HCT116 (cell line): ENCODE data around the gene SEC22A. TPM values are rescaled to one million over a fixed set of nuclear protein-coding genes. Genes with fewer than 3 reads are reported as not detected.

Source experiments
- ATAC-seq: fragments of 200-7000 bp; cut with Tn5 transposase; 2 replicates; pipeline ENCODE4 v1.9.1; 2020; ENCODE audit warnings: mild to moderate bottlenecking, moderate library complexity
- BruUV-seq: library from RNA; stranded (reverse); fragments of 400-500 nt; replicated peaks from 2 replicates; lab custom pipeline; 2021; lab: Mats Ljungman, UMichigan
- CTCF ChIA-PET: fragments of 300-600 bp; sonication (Branson Sonifier 250); formaldehyde crosslinking; loops from one replicate; lab custom pipeline; 2021; ENCODE audit warnings: antibody characterized with exemption; lab: Charles Lee
- POLR2A ChIA-PET: fragments of 300-600, 350-600 bp; sonication (Branson Sonifier 250); formaldehyde crosslinking; loops from one replicate; lab custom pipeline; 2021; ENCODE audit warnings: antibody characterized with exemption; lab: Charles Lee
- RAD21 ChIA-PET, 2 experiments: fragments of 300-600 bp; sonication (Branson Sonifier 250); formaldehyde crosslinking; loops; one replicate each; lab custom pipeline; 2023; ENCODE audit warnings: low total read pairs in 2 of 2; ENCODE audit not compliant: uncharacterized antibody in 2 of 2, unreplicated experiment in 2 of 2, low non-redundant PET in 1 of 2; lab: Charles Lee
- DNase-seq: peaks from one replicate; pipeline ENCODE4 v3.0.0-alpha.2; 2010; ENCODE audit warnings: low read depth, low spot score
- H2AFZ ChIP-seq: fragments of 200-600 bp; shearing (Covaris generic), sonication (generic); 2 replicates; pipeline ENCODE4 v1.6.1; 2017; ENCODE audit warnings: low read depth, mixed run types, mixed read lengths, antibody characterized with exemption, low read length; ENCODE audit not compliant: poor library complexity, severe bottlenecking
- H3K27ac ChIP-seq: 2 replicates; pipeline ENCODE4 v1.5.1; 2012; ENCODE audit warnings: low read depth, low read length
- H3K27me3 ChIP-seq: fragments of 200-600 bp; sonication (generic); 2 replicates; pipeline ENCODE4 v1.6.1; 2016; ENCODE audit warnings: mixed run types, low read length, mixed read lengths; ENCODE audit not compliant: insufficient read depth
- H3K36me3 ChIP-seq, 2 experiments: fragments of 200-500 bp in 1 of 2; fragments of 200-600 bp in 1 of 2; sonication (Bioruptor generic) in 1 of 2; sonication (generic) in 1 of 2; 2 replicates each; pipeline versions ENCODE4 v1.5.1 to v1.6.1; 2014 to 2016; ENCODE audit warnings: low read length in 2 of 2, inconsistent platforms in 1 of 2, mixed read lengths in 1 of 2, mixed run types in 1 of 2; ENCODE audit not compliant: insufficient read depth in 2 of 2, control insufficient read depth in 1 of 2
- H3K4me1 ChIP-seq, 2 experiments: fragments of 200-600 bp in 1 of 2; sonication (generic) in 1 of 2; 2 replicates each; pipeline versions ENCODE4 v1.5.1 to v1.6.1; 2012 to 2017; ENCODE audit warnings: low read length in 2 of 2, inconsistent platforms in 1 of 2, mild to moderate bottlenecking in 1 of 2, mixed read lengths in 1 of 2, mixed run types in 1 of 2, moderate library complexity in 1 of 2; ENCODE audit not compliant: insufficient read depth in 2 of 2, control insufficient read depth in 1 of 2
- H3K4me2 ChIP-seq: fragments of 200-600 bp; sonication (generic); 2 replicates; pipeline ENCODE4 v1.6.1; 2017; ENCODE audit warnings: mixed run types, low read length, mixed read lengths
- H3K4me3 ChIP-seq, 2 experiments: fragments of 200-600 bp in 1 of 2; sonication (generic) in 1 of 2; replicated peaks in 1 of 2; 2 replicates each; pipeline ENCODE4 v1.5.1; 2011 to 2016; ENCODE audit warnings: low read length in 2 of 2, control low read depth in 1 of 2, low read depth in 1 of 2, mild to moderate bottlenecking in 1 of 2, mixed read lengths in 1 of 2, mixed run types in 1 of 2
- H3K79me2 ChIP-seq: fragments of 200-600 bp; sonication (generic); 2 replicates; pipeline ENCODE4 v1.6.1; 2017; ENCODE audit warnings: mild to moderate bottlenecking, mixed run types, low read length, moderate library complexity, mixed read lengths; ENCODE audit not compliant: insufficient read depth
- H3K9ac ChIP-seq: fragments of 200-600 bp; sonication (generic); 2 replicates; pipeline ENCODE4 v1.6.1; 2016; ENCODE audit warnings: low read length, mixed read lengths
- H3K9me2 ChIP-seq: fragments of 200-600 bp; sonication (generic), shearing (Covaris generic); 2 replicates; pipeline ENCODE4 v1.6.1; 2017; ENCODE audit warnings: mixed run types, mild to moderate bottlenecking, moderate library complexity; ENCODE audit not compliant: insufficient read depth
- H3K9me3 ChIP-seq, 2 experiments: fragments of 200-500 bp in 1 of 2; fragments of 200-600 bp in 1 of 2; sonication (Bioruptor generic) in 1 of 2; sonication (generic) in 1 of 2; 2 replicates each; pipeline ENCODE4 v1.6.1; 2014 to 2017; ENCODE audit warnings: low read length in 2 of 2, mixed read lengths in 2 of 2, inconsistent platforms in 1 of 2, low read depth in 1 of 2, mild to moderate bottlenecking in 1 of 2, mixed run types in 1 of 2, moderate library complexity in 1 of 2; ENCODE audit not compliant: control insufficient read depth in 1 of 2, insufficient read depth in 1 of 2
- H4K20me1 ChIP-seq: fragments of 200-600 bp; sonication (generic), shearing (Covaris generic); 2 replicates; pipeline ENCODE4 v1.6.1; 2017; ENCODE audit warnings: mixed run types, mild to moderate bottlenecking, moderate library complexity; ENCODE audit not compliant: insufficient read depth
- CEBPB ChIP-seq: IDR thresholded peaks from 2 replicates; pipeline ENCODE4 v1.6.1; 2012; ENCODE audit warnings: low read depth
- ELF1 ChIP-seq: IDR thresholded peaks from 2 replicates; pipeline ENCODE4 v1.6.1; 2012; ENCODE audit warnings: low read depth, borderline replicate concordance
- JUND ChIP-seq: IDR thresholded peaks from 2 replicates; pipeline ENCODE4 v1.6.1; 2012
- POLR2AphosphoS5 ChIP-seq: IDR thresholded peaks from 2 replicates; pipeline ENCODE4 v1.6.1; 2011; ENCODE audit warnings: mild to moderate bottlenecking, low read depth, low read length, moderate library complexity
- RAD21 ChIP-seq: IDR thresholded peaks from 2 replicates; pipeline ENCODE4 v1.6.1; 2012; ENCODE audit warnings: low read depth, mild to moderate bottlenecking
- REST ChIP-seq: IDR thresholded peaks from 2 replicates; pipeline ENCODE4 v1.6.1; 2012; ENCODE audit warnings: low read depth
- SIN3A ChIP-seq: IDR thresholded peaks from 2 replicates; pipeline ENCODE4 v1.6.1; 2012; ENCODE audit warnings: low read depth
- SRF ChIP-seq: IDR thresholded peaks from 2 replicates; pipeline ENCODE4 v1.6.1; 2012; ENCODE audit warnings: low read depth
- YY1 ChIP-seq: IDR thresholded peaks from 2 replicates; pipeline ENCODE4 v1.6.1; 2011; ENCODE audit warnings: low read length, low read depth, moderate library complexity, mild to moderate bottlenecking; ENCODE audit not compliant: insufficient replicate concordance; ENCODE audit errors: extremely low read depth
- ZBTB33 ChIP-seq: IDR thresholded peaks from 2 replicates; pipeline ENCODE4 v1.6.1; 2011; ENCODE audit warnings: mild to moderate bottlenecking, low read length, moderate library complexity; ENCODE audit not compliant: insufficient replicate concordance; ENCODE audit errors: extremely low read depth
- ZNF274 ChIP-seq: fragments of 200-500 bp; sonication (Bioruptor generic); IDR thresholded peaks from 2 replicates; pipeline ENCODE4 v1.6.1; 2014; ENCODE audit warnings: mild to moderate bottlenecking, low read depth, low read length, inconsistent platforms
- intact Hi-C: fragments of 100-400 bp; cut with micrococcal nuclease; formaldehyde crosslinking; loops from 2 replicates; pipeline ENCODE4 v1.10.0; 2022
- total RNA-seq: library from RNA; stranded (reverse); gene quantifications from one replicate; pipeline ENCODE4 v1.2.1, GENCODE V29; 2021; ENCODE audit not compliant: unreplicated experiment

SEC22A gene
- total RNA-seq, 1 experiment from 2014 or later: 10.6 TPM

- ChIA-PET CTCF (no interaction called here), POLR2A (no interaction called here), RAD21 (no interaction called here)
- no peak overlapping the region for H2AFZ ChIP-seq
- no peaks in the 10 kb centered on the region for H3K79me2 ChIP-seq
- H3K4me1 ChIP-seq: no peaks in the 10 kb centered on the region
- DNase-seq (no peak), ATAC-seq (no peak)
- H4K20me1 ChIP-seq: no peaks in the 10 kb centered on the region
- H3K4me3 ChIP-seq: no peak overlapping the region
- H3K9me3 ChIP-seq: no peaks in the 10 kb centered on the region
- H3K9ac ChIP-seq: no peak overlapping the region
- BruUV-seq: no TSS peak
- TF ChIP-seq ELF1 (no peak), SIN3A (no peak), JUND (no peak), SRF (no peak), CEBPB (no peak), POLR2AphosphoS5 (no peak), RAD21 (no peak), ZNF274 (no peak)
- H3K4me2 ChIP-seq: no peak overlapping the region
- H3K36me3 ChIP-seq: no peaks in the 10 kb centered on the region
- H3K27me3 ChIP-seq: peaks cover 10% of the 10 kb centered on the region; the same call in 1 of the 2 replicates
- H3K27ac ChIP-seq: no peak overlapping the region
- intact Hi-C loops: no loop called here
- H3K9me2 ChIP-seq: no peaks in the 10 kb centered on the region
Measured at GRCh38 chr3:123287051-123287961, 85.6 kb downstream of the SEC22A start.

GRCh38 chr3:123287962-123288302 lies 86.2 kb downstream of the SEC22A start:
- H3K36me3 ChIP-seq: no peaks in the 10 kb centered on the region
- H3K27me3 ChIP-seq: peaks cover 10% of the 10 kb centered on the region; the same call in 1 of the 2 replicates
- no peaks in the 10 kb centered on the region for H3K4me1 ChIP-seq
- H3K27ac ChIP-seq: no peak overlapping the region
- intact Hi-C loops: no loop called here
- no TSS peak for BruUV-seq
- ChIA-PET RAD21 (no interaction called here), POLR2A (no interaction called here), CTCF (no interaction called here)
- H3K9me2 ChIP-seq: no peaks in the 10 kb centered on the region
- TF ChIP-seq REST (no peak), ZBTB33 (no peak), YY1 (no peak)
- H3K79me2 ChIP-seq: no peaks in the 10 kb centered on the region
- DNase-seq: no peak
- H4K20me1 ChIP-seq: no peaks in the 10 kb centered on the region
- no peak for ATAC-seq
- H2AFZ ChIP-seq: no peak overlapping the region
- H3K9ac ChIP-seq: no peak overlapping the region
- H3K4me2 ChIP-seq: no peak overlapping the region
- no peak overlapping the region for H3K4me3 ChIP-seq
- no peaks in the 10 kb centered on the region for H3K9me3 ChIP-seq
